ENCODE data around the gene SMAD6.

The SMAD6 gene

DNA sequence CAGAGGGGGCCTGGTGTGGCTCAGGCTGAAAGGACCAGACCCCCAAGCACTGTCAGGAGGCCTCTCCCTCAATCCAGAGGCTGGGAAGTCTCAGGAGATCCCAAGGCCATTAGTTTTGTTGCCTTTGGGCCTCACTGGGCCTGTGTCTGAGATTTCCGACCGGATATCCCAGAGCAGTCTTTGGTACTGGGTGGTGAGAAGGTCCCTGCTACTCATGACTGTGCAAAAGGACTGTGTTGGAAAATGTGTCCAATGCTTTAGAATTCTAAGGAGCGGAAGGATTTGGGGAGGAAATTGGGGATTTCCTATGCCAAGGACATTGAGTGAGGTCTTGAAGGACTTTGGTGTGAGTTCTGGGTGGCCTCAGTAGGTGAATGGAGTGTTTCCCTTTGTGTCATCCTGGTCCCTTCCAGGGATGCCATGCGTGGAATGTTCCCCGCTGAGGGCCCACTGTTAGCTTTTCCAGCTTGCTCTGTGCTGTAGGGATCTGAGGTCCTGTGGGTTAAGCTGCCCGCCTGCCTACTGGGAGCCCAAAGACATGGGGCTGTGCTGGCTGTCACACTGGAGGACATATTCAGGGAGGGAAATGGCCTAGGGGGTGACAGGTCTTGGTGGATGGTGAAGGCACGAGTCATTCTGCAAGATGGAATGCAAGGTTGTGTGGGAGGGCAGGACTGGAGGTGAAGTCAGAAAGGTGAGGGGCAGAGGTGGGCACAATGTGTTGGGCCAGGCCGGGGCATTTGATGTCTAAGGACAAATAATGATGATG is 16.4 kb downstream of the SMAD6 start:
- no peak for DNase-seq (ENCODE audit: low read depth, low spot score)
- no peak overlapping the region for H3K27ac ChIP-seq

DNA sequence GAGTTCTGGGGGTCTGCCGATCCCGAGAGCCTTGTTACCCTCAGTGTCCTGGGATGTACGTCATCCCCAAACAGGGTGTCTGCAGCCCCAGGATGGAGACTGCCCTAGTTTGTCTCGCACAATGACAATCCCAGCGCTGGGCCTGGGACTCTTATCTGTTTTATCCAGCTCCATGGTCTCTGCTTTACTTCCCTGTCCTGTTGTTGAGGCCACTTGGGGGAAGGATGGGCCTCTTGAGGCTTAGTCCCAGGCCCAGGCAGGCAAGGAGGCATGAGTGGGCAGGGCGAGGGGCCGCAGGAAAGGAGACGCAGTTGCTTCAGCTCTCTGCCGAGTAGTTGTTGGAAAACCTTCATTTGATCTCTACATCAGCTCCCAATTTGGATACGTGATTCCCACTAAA is 17.4 kb downstream of the SMAD6 start:
- no peak for DNase-seq (ENCODE audit: low read depth, low spot score)
- no peak overlapping the region for H3K27ac ChIP-seq

DNA sequence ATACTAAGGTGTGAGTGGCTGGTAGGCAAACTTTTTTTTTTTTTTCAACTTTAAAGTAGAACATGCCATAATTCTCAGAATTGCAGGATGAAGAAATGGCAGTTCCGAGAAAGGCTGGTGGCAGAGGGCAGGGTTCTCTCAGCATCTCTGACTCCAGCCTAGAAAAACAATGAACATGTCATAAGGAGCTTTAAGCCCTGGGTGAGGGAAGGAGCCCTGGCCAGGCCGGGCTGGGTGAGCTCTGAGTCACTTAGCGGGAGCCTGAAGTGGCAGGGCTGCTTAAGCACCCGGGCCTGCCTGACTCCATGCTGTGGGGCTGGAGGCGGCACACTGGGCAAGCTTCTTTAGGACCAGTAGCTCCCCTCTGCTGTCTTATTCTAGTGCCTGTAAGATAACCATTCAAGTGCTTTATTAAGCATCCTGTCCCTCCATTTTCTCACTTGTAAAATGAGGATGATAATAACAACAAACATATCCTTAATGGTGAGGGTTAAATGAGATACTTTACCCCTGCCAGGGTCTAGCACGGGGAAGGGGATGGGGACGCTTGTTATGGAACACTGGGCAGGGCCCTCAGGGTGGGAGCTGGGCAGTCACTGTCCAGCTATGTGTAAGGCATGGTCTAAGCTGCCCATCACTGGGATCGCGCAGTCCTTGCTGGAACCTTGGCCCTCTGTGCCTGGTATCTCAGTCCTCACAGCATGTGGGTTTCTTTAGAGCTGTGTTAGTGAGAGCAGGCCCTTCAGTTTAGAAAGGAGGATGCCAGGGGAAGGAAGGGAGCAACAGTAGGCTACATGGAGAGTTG is 18.4 kb downstream of the SMAD6 start:
- DNase-seq (ENCODE audit: low read depth, low spot score): no peak
- no peak overlapping the region for H3K27ac ChIP-seq

DNA sequence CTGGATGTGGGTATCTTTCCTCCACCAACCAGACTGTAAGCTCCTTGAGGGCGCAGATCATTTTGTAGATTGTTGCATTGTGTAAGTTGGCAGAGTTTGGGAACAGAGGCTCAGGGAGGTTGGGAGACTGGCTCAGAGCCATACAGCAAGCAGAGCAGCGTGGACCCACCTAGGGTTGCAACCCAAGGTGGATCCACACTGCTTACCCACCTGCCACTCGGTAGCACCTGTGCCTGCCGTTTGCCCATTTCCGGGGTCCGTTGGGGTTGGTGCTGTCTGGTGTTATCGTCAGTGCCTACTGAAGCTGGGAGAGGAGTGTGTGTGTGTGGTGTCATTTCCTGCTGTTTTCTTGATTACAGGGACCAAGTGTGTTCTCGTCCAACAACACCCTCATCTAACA is 19.0 kb downstream of the SMAD6 start:
- H3K27ac ChIP-seq: no peak overlapping the region
- DNase-seq (ENCODE audit: low read depth, low spot score): no peak

DNA sequence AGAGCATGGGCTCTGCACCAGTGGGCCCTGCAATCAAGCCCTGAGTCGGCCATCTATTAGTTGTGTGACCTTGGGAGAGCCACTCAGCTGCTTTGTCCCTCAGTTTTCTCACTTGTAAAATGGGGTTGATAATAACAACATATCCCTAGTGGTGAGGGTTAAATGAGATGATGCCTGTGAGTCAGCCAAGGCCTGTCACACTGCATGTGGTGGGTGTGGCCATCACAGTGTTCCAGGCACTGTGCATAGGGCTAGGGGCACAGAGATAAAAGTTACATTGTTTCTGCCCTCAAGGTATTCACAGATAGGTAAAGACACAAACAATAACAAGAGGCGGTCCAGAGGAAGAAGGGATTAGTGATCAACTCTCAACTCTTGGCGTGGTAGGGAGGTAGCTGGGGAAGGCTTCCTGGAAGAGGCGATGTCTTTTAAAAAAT is 19.5 kb downstream of the SMAD6 start:
- no peak for DNase-seq (ENCODE audit: low read depth, low spot score)
- no peak overlapping the region for H3K27ac ChIP-seq

DNA sequence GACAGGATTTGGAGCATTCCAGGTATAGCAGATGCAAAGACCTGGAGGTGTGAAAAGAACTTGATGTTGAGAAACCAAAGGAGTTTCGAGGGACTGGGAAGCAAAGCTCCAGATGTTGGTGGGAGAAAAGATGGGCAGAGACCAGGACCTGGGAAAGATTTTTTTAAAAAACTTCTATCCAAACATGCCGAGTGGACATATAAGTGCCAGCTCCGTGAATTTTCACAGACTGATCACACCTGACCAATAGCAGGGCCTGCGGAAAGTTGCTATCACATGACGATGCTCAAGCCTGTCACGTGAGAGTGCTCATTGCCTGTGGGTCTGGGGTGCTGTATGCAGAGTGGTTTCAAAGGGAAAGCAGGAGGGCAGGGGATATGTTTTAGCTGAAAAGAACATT is 19.9 kb downstream of the SMAD6 start:
- no peak overlapping the region for H3K27ac ChIP-seq

DNA sequence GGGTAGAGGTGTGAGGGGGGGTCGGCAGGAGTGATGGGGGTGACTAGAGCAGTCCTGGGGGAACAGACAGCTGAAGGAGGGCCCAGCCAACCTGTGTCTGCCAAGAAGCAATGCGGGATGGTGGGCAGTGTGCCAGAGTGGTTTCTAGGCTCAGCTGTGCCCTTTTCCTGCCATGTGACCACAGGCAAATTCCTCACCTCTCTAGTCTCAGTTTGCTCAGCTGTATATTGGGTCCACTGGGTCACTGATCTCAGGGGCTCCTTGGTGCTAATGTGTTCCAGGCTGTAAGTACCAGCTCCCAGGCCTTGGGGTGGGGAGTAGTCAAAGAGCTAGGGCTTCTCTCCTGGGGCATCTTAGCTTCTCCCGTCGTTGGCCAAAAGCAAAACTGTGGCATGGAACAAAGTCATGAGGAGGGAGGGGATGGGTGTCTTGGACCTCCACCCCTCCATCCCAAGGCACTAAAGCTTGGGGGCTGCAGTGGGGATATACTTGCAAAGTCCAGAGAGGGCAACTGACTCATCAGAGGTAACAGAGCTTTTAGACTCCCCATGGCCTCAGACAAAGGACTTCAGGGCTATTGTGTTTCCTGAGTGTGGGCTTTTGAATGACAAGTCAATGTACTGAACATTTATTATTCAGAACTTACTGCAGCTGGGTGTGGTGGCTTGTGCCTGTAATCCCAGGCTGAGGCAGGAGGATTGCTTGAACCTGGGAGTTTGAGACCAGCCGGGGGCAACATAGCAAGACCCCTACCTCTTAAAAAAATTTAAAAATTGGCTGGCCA is 20.9 kb downstream of the SMAD6 start:
- no peak overlapping the region for H3K27ac ChIP-seq
- DNase-seq (ENCODE audit: low read depth, low spot score): no peak

More for the DNA sequence above, 19.9 kb downstream of the SMAD6 start:
- DNase-seq (ENCODE audit: low read depth, low spot score): no peak

DNA sequence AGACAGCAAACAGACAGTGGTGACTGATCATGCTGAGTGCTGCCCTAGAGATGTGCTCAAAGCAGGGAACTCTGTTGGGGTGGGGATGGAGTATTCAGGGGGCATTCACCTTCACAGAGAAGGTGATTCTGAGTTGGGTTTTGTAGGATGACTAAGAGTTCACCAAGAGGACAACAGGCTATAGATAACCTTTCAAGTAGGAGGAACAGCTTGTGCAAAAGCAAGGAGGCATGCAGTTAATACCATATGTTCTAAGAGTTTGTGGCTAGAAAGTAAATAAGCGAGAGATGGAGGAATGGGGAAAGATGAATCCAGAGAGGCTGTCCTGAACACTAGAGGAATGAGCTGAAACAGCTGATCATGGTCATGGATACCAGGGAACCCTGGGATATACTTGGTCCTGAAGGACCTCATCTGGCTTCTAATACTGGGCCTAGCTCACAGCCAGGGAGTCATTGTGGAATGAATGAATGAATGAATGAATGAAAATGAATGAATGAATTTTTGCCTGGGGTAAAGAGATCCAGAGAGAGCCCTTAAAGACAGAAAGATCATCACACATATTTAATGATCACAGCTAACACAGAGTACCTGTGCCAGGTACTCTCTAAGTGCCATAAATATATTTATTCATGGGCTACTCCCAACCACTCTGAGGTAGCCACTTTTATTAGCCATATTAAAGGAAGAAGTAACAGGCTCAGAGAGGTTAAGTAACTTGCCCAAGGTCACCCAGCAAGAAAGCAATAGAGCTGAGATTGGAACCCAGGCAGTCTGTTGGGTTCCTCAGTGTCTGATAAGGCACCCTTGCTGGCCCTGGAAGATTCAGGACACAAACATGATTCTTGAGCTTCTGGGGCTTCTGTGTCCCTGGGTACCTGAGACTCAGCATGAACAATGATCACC is 22.0 kb downstream of the SMAD6 start:
- no peak overlapping the region for H3K27ac ChIP-seq
- no peak for DNase-seq (ENCODE audit: low read depth, low spot score)

DNA sequence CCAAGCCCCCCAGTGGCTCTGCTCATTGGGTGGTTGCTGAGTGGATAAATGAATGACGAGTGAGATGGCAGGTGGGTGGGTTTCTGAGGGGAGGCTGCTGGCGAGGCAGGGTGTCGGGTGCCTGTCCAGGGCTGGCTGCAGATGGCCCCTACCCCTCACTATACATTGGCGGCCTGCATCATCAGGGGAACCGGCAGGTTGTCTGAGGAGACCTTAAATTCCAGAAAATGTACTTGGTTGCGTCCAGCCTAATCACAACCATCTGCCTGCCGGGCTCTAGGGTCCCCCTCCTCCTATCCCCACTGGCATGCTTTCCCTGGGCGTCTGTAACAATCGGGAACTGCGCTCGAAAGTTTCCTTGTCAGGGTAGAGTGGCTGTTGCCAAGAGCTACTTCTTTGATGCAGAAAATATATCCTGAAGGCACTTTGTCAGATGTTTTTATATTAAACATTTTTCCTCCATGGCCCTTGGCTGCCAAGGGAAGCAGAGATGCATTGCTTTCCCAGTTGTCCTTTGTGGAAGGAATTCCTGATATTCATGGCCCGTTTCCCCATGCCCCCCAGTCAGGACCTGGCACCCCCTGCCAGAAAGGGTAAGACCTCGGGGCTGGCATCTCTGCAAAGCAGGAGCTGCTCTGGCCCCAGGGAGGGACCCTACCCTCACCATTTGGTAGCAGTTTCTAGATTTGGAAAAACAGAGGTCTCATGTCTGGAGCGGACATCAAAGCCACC is 22.9 kb downstream of the SMAD6 start:
- no peak for DNase-seq (ENCODE audit: low read depth, low spot score)
- H3K27ac ChIP-seq: no peak overlapping the region

DNA sequence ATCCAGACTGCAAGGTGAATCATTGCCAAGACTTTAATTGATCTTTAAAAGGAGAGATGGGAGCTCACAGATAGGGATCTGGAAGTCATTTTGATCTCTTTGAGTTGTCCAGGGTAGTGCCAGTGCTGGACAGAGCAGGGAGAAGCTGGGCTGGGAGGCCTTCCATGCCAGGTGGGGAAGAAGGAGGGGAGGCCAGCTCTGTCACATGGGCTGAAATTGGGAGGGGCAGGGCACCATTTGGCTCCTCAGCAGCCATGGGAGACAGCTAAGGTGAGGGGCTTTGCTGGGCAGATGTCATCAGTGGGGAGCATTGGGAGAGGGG is 23.4 kb downstream of the SMAD6 start:
- no peak overlapping the region for H3K27ac ChIP-seq
- no peak for DNase-seq (ENCODE audit: low read depth, low spot score)

DNA sequence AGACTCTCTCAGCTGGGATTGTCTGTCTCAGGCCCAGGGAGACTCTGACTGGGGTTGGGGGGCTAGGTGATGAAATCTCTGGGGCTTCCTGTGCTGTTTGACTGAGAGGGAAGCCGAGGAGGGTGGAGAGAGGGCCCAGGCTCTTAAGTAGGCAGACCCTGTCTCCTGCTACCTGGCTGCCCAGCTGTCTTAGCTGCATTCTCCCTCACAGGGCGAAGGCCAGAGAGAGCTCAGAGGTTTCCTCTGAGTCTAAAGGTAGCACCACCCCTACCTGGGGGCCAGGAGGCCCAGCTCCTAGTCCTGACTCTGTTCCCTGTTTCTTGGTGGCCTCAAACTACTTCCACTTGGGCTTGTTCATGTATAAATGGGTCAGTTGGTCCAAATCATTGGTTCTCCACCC is 24.4 kb downstream of the SMAD6 start:
- H3K27ac ChIP-seq: no peak overlapping the region
- no peak for DNase-seq (ENCODE audit: low read depth, low spot score)

DNA sequence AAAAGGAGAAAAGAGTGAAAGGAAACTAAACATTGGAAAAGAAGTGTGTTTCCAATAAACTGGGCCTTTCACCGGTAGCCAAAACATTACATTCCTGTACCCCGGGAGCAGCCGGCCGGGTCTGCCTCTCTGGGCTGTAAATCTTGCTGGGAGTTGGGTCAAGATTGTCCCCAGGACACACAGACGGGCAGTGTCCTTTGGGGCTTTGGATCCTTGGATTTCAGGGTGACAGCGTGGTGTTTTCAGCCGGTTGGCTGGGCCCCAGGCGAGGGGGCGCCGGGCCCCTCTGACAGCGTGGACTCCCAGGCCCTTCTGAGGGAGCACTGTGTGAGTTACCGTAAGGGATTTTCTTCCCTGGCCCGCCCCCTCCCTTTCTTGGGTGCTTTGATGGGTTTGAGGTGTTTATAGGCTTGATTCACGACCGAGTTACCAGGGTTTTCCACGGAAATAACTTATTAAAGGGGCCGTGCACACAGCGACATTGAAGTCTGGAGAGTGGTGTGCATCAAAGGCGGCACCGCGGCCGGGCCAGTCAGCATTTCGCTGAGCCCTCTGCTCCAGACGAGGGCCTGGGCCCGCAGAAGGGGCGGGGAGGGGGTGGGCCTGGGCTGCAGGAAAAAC is 27.4 kb downstream of the SMAD6 start:
- DNase-seq (ENCODE audit: low read depth, low spot score): no peak
- no peak overlapping the region for H3K27ac ChIP-seq

DNA sequence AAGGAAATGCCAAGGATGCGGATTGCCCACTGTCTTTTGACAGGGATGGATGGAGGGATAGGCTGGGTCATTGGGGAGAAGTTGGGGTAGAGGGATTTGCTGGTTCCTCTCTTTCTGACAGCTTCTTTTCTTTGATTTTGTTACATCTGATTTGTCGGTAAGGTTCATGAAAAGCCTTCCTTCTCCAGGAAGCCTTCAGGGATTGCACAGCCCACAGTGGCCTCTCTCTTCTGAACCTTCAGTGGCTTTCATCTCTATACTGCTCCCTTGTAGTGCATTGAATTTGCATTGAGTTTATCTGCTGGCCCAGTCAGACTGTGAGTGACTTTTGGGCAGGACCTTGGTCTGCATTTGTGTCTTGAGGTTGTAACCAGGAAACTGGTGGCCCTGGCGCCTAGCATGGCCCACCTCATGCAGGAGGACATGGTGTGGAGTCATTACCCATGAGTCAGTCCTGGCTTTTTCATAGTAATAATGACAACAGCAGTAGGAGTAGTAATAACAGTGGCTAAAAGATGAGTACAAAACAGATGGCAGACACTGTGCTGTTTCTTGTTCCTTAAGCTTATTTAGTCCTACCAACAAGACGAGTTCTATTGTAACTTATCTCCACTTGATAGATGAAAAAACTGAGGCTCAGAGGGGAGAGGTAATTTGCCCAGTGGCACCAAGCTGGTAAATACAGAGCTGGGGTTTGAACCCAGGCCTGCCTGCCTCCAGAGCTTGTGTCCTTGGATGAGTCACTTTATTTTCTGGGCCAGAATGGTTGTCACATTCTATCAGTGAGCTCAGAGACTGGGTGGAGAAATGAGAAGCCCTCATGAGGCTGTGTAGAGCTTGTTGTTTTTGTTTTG is 28.4 kb downstream of the SMAD6 start:
- H3K27ac ChIP-seq: no peak overlapping the region
- DNase-seq (ENCODE audit: low read depth, low spot score): no peak

DNA sequence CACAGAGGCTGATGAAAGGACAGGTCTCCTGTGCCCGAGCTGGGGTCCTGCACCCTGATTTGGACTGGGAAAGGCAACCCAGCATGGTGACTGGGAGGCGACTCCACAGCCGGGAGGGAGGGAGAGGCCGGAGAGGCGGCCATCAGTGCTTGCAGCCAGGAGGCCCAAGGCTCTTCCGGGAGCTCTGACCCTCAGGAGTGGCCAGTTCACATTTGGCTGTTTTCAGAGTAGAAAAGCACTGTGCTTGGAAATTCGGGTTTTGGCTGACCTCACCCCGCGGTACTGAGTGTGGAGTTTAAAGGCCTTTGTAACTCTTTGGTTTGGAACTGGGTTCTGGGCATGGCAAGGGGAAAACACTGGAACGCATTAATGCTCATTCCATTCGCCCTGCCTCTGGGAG is 31.9 kb downstream of the SMAD6 start:
- DNase-seq (ENCODE audit: low read depth, low spot score): no peak
- no peak overlapping the region for H3K27ac ChIP-seq

DNA sequence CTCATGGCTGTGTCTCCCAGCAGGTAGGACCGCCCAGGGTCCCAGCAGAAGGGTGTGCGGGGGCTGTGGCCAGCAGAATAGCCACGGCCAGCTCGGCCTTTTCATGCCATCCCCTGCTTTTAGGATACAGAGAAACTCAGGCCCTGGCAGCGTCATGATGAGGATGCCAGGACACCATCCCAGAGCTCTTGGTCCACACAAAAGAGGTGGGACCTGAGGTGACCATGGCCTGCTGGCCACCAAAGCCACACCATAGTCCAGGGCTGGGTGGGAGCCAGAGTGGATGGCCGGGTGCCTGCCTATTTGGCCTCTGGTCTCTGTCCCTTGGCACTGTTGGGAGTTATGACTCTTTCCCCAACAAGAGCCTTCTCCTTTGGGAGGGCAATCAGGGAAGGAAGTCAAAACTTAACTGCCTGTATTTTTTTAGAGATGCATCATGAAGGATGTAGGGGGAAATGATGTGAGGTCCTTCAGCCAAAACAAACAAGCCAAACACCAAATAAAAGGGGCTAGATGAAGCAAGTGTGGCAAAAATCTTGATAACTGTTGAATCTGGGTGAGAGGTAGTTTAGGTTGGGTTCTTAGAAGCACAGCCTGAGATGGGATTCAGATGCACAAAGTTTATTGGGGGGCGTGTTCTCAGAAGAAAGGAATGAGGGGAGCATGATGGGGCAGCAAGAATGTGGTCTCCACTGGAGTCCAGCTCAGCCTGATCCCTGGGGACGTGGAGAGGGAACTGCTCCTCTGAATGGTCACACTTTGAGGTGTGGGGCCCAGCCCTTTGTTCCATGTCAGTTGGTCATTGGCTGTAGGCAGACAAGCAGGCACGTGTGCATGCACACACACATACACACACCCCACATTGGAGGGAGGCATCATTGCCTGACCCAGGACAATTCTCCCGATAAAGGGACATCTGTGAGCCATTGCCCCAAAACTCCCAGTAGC is 33.2 kb downstream of the SMAD6 start:
- H3K27ac ChIP-seq: no peak overlapping the region
- DNase-seq (ENCODE audit: low read depth, low spot score): no peak

DNA sequence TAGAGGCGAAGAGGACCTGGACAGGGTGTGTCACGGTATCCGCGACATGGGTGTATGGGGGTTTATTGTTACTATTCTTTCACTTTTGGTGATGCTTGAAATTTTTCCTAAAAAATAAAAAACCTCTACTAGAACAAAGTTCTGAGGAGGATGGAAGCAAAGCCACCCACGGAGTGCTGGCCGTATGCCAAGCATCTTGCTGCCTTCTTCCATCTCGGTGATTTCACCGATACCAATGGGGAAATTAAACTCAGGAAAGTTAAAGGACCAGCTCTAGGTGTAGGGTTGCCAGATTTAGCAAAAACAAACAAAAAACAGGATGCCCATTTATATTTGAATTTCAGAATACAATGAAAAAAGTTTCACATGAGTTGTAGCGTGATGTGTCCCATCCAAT is 33.9 kb downstream of the SMAD6 start:
- no peak for DNase-seq (ENCODE audit: low read depth, low spot score)

More for the DNA sequence above, 33.9 kb downstream of the SMAD6 start:
- no peak overlapping the region for H3K27ac ChIP-seq

All from epithelial cell of prostate (primary cell).